ENCODE measurements around the gene CXCL17.
"Not testable (repeated sequence)": the region's sequence is repeated elsewhere in the genome, so short reads cannot be mapped to it uniquely, and the experiment has no call there.

Gene CXCL17

DNA sequence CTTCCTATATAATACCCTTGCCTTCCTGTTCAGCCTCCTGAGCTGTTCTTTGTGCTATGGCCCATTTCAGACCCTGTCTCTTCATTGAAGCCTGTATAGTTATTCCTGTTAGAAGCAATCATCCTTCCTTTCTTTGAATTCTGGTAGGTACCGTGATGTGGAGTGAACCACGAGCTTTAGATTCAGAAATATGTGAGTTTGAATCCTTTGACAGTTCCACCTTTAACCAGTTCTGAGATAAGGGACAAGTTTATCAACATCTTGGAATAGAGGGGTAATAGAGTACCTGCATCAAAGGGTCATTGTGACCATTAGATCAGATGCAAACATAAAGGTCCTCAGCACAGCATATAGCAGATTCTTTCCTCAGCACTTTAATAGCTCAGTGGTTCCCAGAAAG, 12.3 kb upstream of the CXCL17 start:
- Histone ChIP-seq H2AFZ (ENCODE audit: low read depth, low read length) (no peak overlapping the region), H3K27me3 (ENCODE audit: low read depth, low read length) (peaks cover 49% of the 10 kb centered on the region), H3K79me2 (ENCODE audit: low read length) (no peaks in the 10 kb centered on the region), H3K27ac (ENCODE audit: low read length) (no peak overlapping the region), H3K9me3 (ENCODE audit: insufficient read depth, low read length) (no peaks in the 10 kb centered on the region), H3K4me3 (ENCODE audit: low read length) (no peak overlapping the region), H3K9ac (ENCODE audit: low read length) (no peak overlapping the region), H3K4me1 (ENCODE audit: low read length) (peaks cover 6% of the 10 kb centered on the region; the same call in 1 of the 2 replicates), H3K36me3 (replicated peaks; ENCODE audit: low read depth, low read length) (no peaks in the 10 kb centered on the region), H4K20me1 (ENCODE audit: insufficient read depth, low read length) (no peaks in the 10 kb centered on the region), H3K4me2 (ENCODE audit: low read length) (no peak overlapping the region)
- TF ChIP-seq EZH2phosphoT487 (IDR thresholded peaks at IDR 0.05; ENCODE audit: low read depth) = no peak
- TF ChIP-seq, protein P1, sequence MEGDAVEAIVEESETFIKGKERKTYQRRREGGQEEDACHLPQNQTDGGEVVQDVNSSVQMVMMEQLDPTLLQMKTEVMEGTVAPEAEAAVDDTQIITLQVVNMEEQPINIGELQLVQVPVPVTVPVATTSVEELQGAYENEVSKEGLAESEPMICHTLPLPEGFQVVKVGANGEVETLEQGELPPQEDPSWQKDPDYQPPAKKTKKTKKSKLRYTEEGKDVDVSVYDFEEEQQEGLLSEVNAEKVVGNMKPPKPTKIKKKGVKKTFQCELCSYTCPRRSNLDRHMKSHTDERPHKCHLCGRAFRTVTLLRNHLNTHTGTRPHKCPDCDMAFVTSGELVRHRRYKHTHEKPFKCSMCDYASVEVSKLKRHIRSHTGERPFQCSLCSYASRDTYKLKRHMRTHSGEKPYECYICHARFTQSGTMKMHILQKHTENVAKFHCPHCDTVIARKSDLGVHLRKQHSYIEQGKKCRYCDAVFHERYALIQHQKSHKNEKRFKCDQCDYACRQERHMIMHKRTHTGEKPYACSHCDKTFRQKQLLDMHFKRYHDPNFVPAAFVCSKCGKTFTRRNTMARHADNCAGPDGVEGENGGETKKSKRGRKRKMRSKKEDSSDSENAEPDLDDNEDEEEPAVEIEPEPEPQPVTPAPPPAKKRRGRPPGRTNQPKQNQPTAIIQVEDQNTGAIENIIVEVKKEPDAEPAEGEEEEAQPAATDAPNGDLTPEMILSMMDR (IDR thresholded peaks at IDR 0.05; ENCODE audit: low read depth, low read length) = no peak

DNA sequence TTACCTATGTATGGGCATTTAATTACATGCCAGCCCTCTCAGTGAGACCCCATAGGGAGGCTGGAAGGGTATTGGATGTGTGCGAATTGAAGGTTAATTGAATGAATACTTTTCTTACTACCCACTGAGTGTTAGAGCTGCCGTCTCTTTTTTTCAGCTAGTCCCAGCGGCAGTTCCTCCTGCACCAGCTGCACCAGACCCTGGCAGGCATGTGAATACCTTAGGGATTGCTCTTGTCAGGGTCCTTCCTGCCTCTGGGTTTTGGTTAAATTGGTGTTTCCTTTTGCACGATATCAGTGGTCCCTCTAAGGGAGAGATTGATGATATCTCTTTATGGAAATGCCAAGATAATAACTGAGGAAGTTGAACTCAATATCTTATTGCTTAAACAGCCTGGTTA, 9.8 kb upstream of the CXCL17 start:
- Histone ChIP-seq H3K27me3 (ENCODE audit: low read depth, low read length) (peaks cover 67% of the 10 kb centered on the region), H4K20me1 (ENCODE audit: insufficient read depth, low read length) (no peaks in the 10 kb centered on the region), H3K4me3 (ENCODE audit: low read length) (no peak overlapping the region), H3K4me1 (ENCODE audit: low read length) (peaks cover 6% of the 10 kb centered on the region; the same call in 1 of the 2 replicates), H3K79me2 (ENCODE audit: low read length) (no peaks in the 10 kb centered on the region), H2AFZ (ENCODE audit: low read depth, low read length) (no peak overlapping the region), H3K9ac (ENCODE audit: low read length) (no peak overlapping the region), H3K4me2 (ENCODE audit: low read length) (no peak overlapping the region), H3K9me3 (ENCODE audit: insufficient read depth, low read length) (no peaks in the 10 kb centered on the region), H3K27ac (ENCODE audit: low read length) (no peak overlapping the region), H3K36me3 (replicated peaks; ENCODE audit: low read depth, low read length) (no peaks in the 10 kb centered on the region)
- TF ChIP-seq, protein P1 (IDR thresholded peaks at IDR 0.05; ENCODE audit: low read depth, low read length) = no peak
- no peak for TF ChIP-seq EZH2phosphoT487 (IDR thresholded peaks at IDR 0.05; ENCODE audit: low read depth)

DNA sequence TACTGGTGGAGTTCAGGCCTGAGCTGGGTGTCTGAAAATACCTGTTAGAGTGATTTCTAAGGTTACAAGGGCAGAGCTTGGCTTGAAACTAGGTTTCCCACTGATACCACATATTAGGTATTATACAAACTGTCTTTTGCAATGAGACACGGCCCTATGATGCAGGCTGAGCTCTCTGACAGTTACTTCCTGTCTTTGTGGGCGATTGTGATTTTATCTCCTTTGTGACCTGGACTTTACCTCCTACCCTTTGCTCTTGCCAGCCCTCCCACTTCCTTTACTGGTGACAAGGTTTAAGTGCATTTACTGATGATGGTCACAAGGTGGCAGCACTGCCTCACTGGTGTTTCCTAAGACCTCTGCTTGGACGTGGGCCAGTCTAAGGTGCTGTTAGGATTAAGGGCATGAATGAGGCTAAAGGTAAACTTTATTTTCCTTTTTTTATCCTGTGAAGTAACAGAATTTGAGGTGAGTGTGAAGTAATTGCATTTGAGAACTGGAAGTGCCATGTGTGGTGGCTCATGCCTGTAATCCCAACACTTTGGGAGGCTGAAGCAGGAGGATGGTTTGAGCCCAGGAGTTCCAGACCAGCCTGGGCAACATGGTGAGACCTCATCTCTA, 7.7 kb upstream of the CXCL17 start:
- Histone ChIP-seq H3K4me2 (ENCODE audit: low read length) (no peak overlapping the region), H3K9me3 (ENCODE audit: insufficient read depth, low read length) (no peaks in the 10 kb centered on the region), H2AFZ (ENCODE audit: low read depth, low read length) (no peak overlapping the region), H3K4me3 (ENCODE audit: low read length) (no peak overlapping the region), H3K4me1 (ENCODE audit: low read length) (peaks cover 6% of the 10 kb centered on the region; the same call in 1 of the 2 replicates), H3K9ac (ENCODE audit: low read length) (no peak overlapping the region), H3K27me3 (ENCODE audit: low read depth, low read length) (peaks cover 67% of the 10 kb centered on the region), H3K27ac (ENCODE audit: low read length) (no peak overlapping the region), H4K20me1 (ENCODE audit: insufficient read depth, low read length) (no peaks in the 10 kb centered on the region), H3K36me3 (replicated peaks; ENCODE audit: low read depth, low read length) (no peaks in the 10 kb centered on the region), H3K79me2 (ENCODE audit: low read length) (no peaks in the 10 kb centered on the region)
- TF ChIP-seq, protein P1 (IDR thresholded peaks at IDR 0.05; ENCODE audit: low read depth, low read length) = peak; percentile 98
- TF ChIP-seq EZH2phosphoT487 (IDR thresholded peaks at IDR 0.05; ENCODE audit: low read depth) = no peak

DNA sequence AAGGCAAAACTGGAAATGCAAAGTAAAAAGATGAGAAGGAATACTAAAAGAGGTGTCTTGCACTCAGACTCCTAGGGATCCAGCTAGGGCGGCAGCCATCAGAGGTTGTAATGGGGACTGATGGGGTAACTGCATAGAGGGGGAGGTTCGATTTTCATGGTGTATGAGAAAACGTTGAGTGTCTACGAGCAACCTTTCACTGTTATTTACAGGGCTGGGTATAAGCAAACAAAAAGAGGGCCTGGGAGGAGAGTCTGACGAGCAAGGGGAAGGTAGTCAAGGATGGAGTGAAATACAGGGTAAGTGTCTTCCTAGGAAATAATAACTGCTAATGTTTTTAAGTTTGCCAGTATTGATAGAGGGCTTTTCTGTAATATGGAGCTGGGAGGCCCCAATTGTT, 5.6 kb upstream of the CXCL17 start:
- H2AFZ ChIP-seq (ENCODE audit: low read depth, low read length); H3K4me1 ChIP-seq (ENCODE audit: low read length); H3K4me2 ChIP-seq (ENCODE audit: low read length); H3K36me3 ChIP-seq (replicated peaks; ENCODE audit: low read depth, low read length); H3K27ac ChIP-seq (ENCODE audit: low read length); H3K9ac ChIP-seq (ENCODE audit: low read length); H4K20me1 ChIP-seq (ENCODE audit: insufficient read depth, low read length); H3K79me2 ChIP-seq (ENCODE audit: low read length); H3K9me3 ChIP-seq (ENCODE audit: insufficient read depth, low read length); H3K4me3 ChIP-seq (ENCODE audit: low read length): not testable (repeated sequence)
- peaks cover 65% of the 10 kb centered on the region for H3K27me3 ChIP-seq (ENCODE audit: low read depth, low read length)
